Left lobe of liver (tissue), 2 donors: Measurements from ENCODE around the gene EML2. TPM values are rescaled to one million over a fixed set of nuclear protein-coding genes. Genes with fewer than 3 reads are reported as not detected.
"Not testable (repeated sequence)": the region's sequence is repeated elsewhere in the genome, so short reads cannot be mapped to it uniquely, and the experiment has no call there.

ENCODE experiments used
- ATAC-seq: fragments of 200-7000 bp; cut with Tn5 transposase; one replicate; pipeline ENCODE4 v1.9.1; 2020; ENCODE audit warnings: mild to moderate bottlenecking, moderate library complexity
- DNase-seq: peaks from one replicate; pipeline ENCODE4 v3.0.0-alpha.2; 2020; ENCODE audit warnings: low spot score
- total RNA-seq: library from RNA; stranded (reverse); gene quantifications from one replicate; pipeline ENCODE4 v1.2.1, GENCODE V29; 2021
- donor health status: DM: no; HTN: no; CAD: no; lungs with moderate emphysema.
- donor health status: DM: no; HTN: yes; CAD: no.

Gene EML2
- total RNA-seq, result 17.9 TPM

- ATAC-seq (peak; percentile 68), DNase-seq (peak; percentile 54)
These were observed at the start of gene EML2 for GRCh38 chr19:45638930-45639729. Gene EML2 (minus strand): TSS chr19:45639397. CDS start chr19:45639376, 21 bp downstream.

GRCh38 chr19:45687599-45687998 is 48.4 kb upstream of the EML2 start:
- ATAC-seq, result no peak

GRCh38 chr19:45685045-45685444 is 45.8 kb upstream of the EML2 start:
- not testable (repeated sequence) for DNase-seq, ATAC-seq

More at GRCh38 chr19:45687599-45687998, 48.4 kb upstream of the EML2 start:
- no peak for DNase-seq

- DNase-seq (no peak), ATAC-seq (no peak)
These were observed 43.7 kb upstream of the EML2 start for GRCh38 chr19:45682908-45683307.

GRCh38 chr19:45682117-45682516 is 42.9 kb upstream of the EML2 start:
- ATAC-seq, result no peak
- no peak for DNase-seq

GRCh38 chr19:45681391-45682015 is 42.3 kb upstream of the EML2 start:
- peak; percentile 98 for ATAC-seq
- DNase-seq, result peak; percentile 91

- ATAC-seq, result peak; percentile 3
- DNase-seq, result peak; percentile 54
These were observed 38.4 kb upstream of the EML2 start for GRCh38 chr19:45677351-45678230.

- DNase-seq (no peak), ATAC-seq (no peak)
These were observed 37.7 kb upstream of the EML2 start for GRCh38 chr19:45676851-45677263.

GRCh38 chr19:45674946-45675345 is 35.7 kb upstream of the EML2 start:
- no peak for ATAC-seq
- no peak for DNase-seq

- DNase-seq, result peak; percentile 58
- ATAC-seq, result peak; percentile 68
These were observed 31.7 kb upstream of the EML2 start for GRCh38 chr19:45670670-45671453.

GRCh38 chr19:45668342-45668871 is 29.2 kb upstream of the EML2 start:
- ATAC-seq (no peak), DNase-seq (no peak)

- DNase-seq (no peak), ATAC-seq (peak; percentile 13)
These were observed 28.6 kb upstream of the EML2 start, which contains the start of gene GIPR for GRCh38 chr19:45667620-45668341. Gene GIPR (plus strand): TSS chr19:45668221. CDS start chr19:45669521, 1,300 bp downstream.

- DNase-seq, result no peak
- ATAC-seq, result no peak
These were observed 25.4 kb upstream of the EML2 start for GRCh38 chr19:45664575-45664974.

- no peak for ATAC-seq
- no peak for DNase-seq
These were observed 24.6 kb upstream of the EML2 start for GRCh38 chr19:45663800-45664199.

- DNase-seq (no peak), ATAC-seq (no peak)
These were observed 21.4 kb upstream of the EML2 start for GRCh38 chr19:45660636-45661035.

GRCh38 chr19:45659096-45659729 is 20.0 kb upstream of the EML2 start:
- ATAC-seq (no peak), DNase-seq (no peak)

- DNase-seq, result no peak
- ATAC-seq, result no peak
These were observed 18.4 kb upstream of the EML2 start for GRCh38 chr19:45657520-45658167.

GRCh38 chr19:45655073-45655472 is 15.9 kb upstream of the EML2 start:
- ATAC-seq (no peak), DNase-seq (no peak)
